Measurements from ENCODE around the gene CASD1. TPM values are rescaled to one million over a fixed set of nuclear protein-coding genes. Genes with fewer than 3 reads are reported as not detected.

CASD1 gene
- total and polyA plus RNA-seq, 10 of the 15 experiments (the other 5 are each of a cell fraction or from before 2014, with no cell fraction given), result 4.0 to 18.6 (median 10.7) TPM

- TF ChIP-seq, protein P1, sequence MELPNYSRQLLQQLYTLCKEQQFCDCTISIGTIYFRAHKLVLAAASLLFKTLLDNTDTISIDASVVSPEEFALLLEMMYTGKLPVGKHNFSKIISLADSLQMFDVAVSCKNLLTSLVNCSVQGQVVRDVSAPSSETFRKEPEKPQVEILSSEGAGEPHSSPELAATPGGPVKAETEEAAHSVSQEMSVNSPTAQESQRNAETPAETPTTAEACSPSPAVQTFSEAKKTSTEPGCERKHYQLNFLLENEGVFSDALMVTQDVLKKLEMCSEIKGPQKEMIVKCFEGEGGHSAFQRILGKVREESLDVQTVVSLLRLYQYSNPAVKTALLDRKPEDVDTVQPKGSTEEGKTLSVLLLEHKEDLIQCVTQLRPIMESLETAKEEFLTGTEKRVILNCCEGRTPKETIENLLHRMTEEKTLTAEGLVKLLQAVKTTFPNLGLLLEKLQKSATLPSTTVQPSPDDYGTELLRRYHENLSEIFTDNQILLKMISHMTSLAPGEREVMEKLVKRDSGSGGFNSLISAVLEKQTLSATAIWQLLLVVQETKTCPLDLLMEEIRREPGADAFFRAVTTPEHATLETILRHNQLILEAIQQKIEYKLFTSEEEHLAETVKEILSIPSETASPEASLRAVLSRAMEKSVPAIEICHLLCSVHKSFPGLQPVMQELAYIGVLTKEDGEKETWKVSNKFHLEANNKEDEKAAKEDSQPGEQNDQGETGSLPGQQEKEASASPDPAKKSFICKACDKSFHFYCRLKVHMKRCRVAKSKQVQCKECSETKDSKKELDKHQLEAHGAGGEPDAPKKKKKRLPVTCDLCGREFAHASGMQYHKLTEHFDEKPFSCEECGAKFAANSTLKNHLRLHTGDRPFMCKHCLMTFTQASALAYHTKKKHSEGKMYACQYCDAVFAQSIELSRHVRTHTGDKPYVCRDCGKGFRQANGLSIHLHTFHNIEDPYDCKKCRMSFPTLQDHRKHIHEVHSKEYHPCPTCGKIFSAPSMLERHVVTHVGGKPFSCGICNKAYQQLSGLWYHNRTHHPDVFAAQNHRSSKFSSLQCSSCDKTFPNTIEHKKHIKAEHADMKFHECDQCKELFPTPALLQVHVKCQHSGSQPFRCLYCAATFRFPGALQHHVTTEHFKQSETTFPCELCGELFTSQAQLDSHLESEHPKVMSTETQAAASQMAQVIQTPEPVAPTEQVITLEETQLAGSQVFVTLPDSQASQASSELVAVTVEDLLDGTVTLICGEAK (IDR thresholded peaks at IDR 0.05; ENCODE audit: borderline replicate concordance), result no peak
- no peak for TF ChIP-seq FOS (IDR thresholded peaks at IDR 0.05; ENCODE audit: borderline replicate concordance, extremely low read depth, insufficient read length)
- no peak for TF ChIP-seq TCF12 (IDR thresholded peaks at IDR 0.05; ENCODE audit: low read depth, low read length)
- ChIA-PET SMC1A (ENCODE audit: uncharacterized antibody, unreplicated experiment) (no interaction called here), POLR2A (no interaction called here), CTCF (no interaction called here), RAD21 (ENCODE audit: unreplicated experiment) (no interaction called here)
- FAIRE-seq, result no peak
- Histone ChIP-seq H4K20me1 (ENCODE audit: control insufficient read depth, insufficient read depth) (no peaks in the 10 kb centered on the region), H3K36me3 (ENCODE audit: control insufficient read depth in 2 of 2, insufficient read depth in 2 of 2, low read length in 1 of 2) (no peaks in the 10 kb centered on the region; a peak in 1 of 4 replicates), H3K9ac (ENCODE audit: control insufficient read depth, insufficient read depth, low read length) (no peak overlapping the region), H3K4me2 (ENCODE audit: control insufficient read depth, insufficient read depth) (no peak overlapping the region), H2AFZ (ENCODE audit: control insufficient read depth, low read depth, low read length) (no peak overlapping the region), H3K27me3 (replicated peaks in 1 of 2; ENCODE audit: control insufficient read depth in 2 of 2, insufficient read depth in 2 of 2, low read length in 1 of 2) (no peaks in the 10 kb centered on the region), H3K9me3 (replicated peaks; ENCODE audit: control insufficient read depth, insufficient read depth, low read length) (no peaks in the 10 kb centered on the region; the same call in none of the 3 replicates), H3K79me2 (ENCODE audit: control insufficient read depth, insufficient read depth, low read length) (no peaks in the 10 kb centered on the region), H3K27ac (ENCODE audit: control insufficient read depth, insufficient read depth) (no peak overlapping the region), H3K4me3 (no peak overlapping the region), H3K4me1 (ENCODE audit: control insufficient read depth, insufficient read depth, low read length) (no peaks in the 10 kb centered on the region)
- BruUV-seq (replicated peaks), result no TSS peak
- in situ Hi-C loops (cut with MboI), result no loop called here
- no peak for DNase-seq (ENCODE audit: low read depth, low spot score)
- intact Hi-C loops (cut with micrococcal nuclease; ENCODE audit: unreplicated experiment), result no loop called here
- 11% methylated on average over 1 of the region's 1 CpG for WGBS (ENCODE audit: insufficient coverage, insufficient replicate concordance, low lambda C conversion rate, missing lambda C conversion rate)
- no peak for ATAC-seq
Measured at GRCh38 chr7:94580601-94581000, 71.0 kb downstream of the CASD1 start.

GRCh38 chr7:94584113-94584512 lies 74.5 kb downstream of the CASD1 start:
- Histone ChIP-seq H2AFZ (ENCODE audit: control insufficient read depth, low read depth, low read length) (no peak overlapping the region), H3K9me3 (replicated peaks; ENCODE audit: control insufficient read depth, insufficient read depth, low read length) (no peaks in the 10 kb centered on the region), H3K4me2 (ENCODE audit: control insufficient read depth, insufficient read depth) (no peak overlapping the region), H3K79me2 (ENCODE audit: control insufficient read depth, insufficient read depth, low read length) (no peaks in the 10 kb centered on the region), H3K27ac (ENCODE audit: control insufficient read depth, insufficient read depth) (no peak overlapping the region), H3K36me3 (ENCODE audit: control insufficient read depth in 2 of 2, insufficient read depth in 2 of 2, low read length in 1 of 2) (no peaks in the 10 kb centered on the region), H3K4me1 (ENCODE audit: control insufficient read depth, insufficient read depth, low read length) (no peaks in the 10 kb centered on the region), H4K20me1 (ENCODE audit: control insufficient read depth, insufficient read depth) (no peaks in the 10 kb centered on the region), H3K4me3 (no peak overlapping the region), H3K9ac (ENCODE audit: control insufficient read depth, insufficient read depth, low read length) (no peak overlapping the region), H3K27me3 (replicated peaks in 1 of 2; ENCODE audit: control insufficient read depth in 2 of 2, insufficient read depth in 2 of 2, low read length in 1 of 2) (no peaks in the 10 kb centered on the region)
- POLR2A ChIA-PET, result no interaction called here
- 100% methylated on average over 1 of the region's 1 CpG for WGBS (ENCODE audit: insufficient coverage, insufficient replicate concordance, low lambda C conversion rate, missing lambda C conversion rate)
- intact Hi-C loops (cut with micrococcal nuclease; ENCODE audit: unreplicated experiment) (no loop called here), in situ Hi-C loops (cut with MboI) (no loop called here)
- ATAC-seq (no peak), DNase-seq (ENCODE audit: low read depth, low spot score) (no peak), FAIRE-seq (no peak)
- no TSS peak for BruUV-seq (replicated peaks)
- SMC1A ChIA-PET (ENCODE audit: uncharacterized antibody, unreplicated experiment), result interaction anchor here (1.1 to 1.6 kb wide), 4 partner anchors 10 to 65 kb away, joined by 3 to 5 read pairs (median 3); no protein-coding TSS in a partner anchor
- CTCF ChIA-PET, result no interaction called here
- RAD21 ChIA-PET (ENCODE audit: unreplicated experiment), result no interaction called here
- TF ChIP-seq, protein P2, sequence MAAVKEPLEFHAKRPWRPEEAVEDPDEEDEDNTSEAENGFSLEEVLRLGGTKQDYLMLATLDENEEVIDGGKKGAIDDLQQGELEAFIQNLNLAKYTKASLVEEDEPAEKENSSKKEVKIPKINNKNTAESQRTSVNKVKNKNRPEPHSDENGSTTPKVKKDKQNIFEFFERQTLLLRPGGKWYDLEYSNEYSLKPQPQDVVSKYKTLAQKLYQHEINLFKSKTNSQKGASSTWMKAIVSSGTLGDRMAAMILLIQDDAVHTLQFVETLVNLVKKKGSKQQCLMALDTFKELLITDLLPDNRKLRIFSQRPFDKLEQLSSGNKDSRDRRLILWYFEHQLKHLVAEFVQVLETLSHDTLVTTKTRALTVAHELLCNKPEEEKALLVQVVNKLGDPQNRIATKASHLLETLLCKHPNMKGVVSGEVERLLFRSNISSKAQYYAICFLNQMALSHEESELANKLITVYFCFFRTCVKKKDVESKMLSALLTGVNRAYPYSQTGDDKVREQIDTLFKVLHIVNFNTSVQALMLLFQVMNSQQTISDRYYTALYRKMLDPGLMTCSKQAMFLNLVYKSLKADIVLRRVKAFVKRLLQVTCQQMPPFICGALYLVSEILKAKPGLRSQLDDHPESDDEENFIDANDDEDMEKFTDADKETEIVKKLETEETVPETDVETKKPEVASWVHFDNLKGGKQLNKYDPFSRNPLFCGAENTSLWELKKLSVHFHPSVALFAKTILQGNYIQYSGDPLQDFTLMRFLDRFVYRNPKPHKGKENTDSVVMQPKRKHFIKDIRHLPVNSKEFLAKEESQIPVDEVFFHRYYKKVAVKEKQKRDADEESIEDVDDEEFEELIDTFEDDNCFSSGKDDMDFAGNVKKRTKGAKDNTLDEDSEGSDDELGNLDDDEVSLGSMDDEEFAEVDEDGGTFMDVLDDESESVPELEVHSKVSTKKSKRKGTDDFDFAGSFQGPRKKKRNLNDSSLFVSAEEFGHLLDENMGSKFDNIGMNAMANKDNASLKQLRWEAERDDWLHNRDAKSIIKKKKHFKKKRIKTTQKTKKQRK (IDR thresholded peaks at IDR 0.05; ENCODE audit: low read depth, low read length), result no peak
- TF ChIP-seq PAX5 (IDR thresholded peaks at IDR 0.05; ENCODE audit: borderline replicate concordance, low read depth, low read length), result no peak
- TF ChIP-seq TBL1XR1 (IDR thresholded peaks at IDR 0.05; ENCODE audit: low read depth, low read length), result no peak
- TF ChIP-seq WRNIP1 (IDR thresholded peaks at IDR 0.05; ENCODE audit: borderline replicate concordance, low read depth, low read length), result no peak
- no peak for TF ChIP-seq MTA3 (IDR thresholded peaks at IDR 0.05; ENCODE audit: borderline replicate concordance, low read length)
- no peak for TF ChIP-seq ZNF622 (IDR thresholded peaks at IDR 0.05)

All from GM12878 (cell line).